22Rv1 (cell line): Measurements from ENCODE around the gene ZIC2.

ENCODE experiments used
- ZFX ChIP-seq: fragments of 450-650 bp; IDR thresholded peaks from 2 replicates; pipeline ENCODE4 v1.6.1; 2017; ENCODE audit warnings: antibody characterized with exemption, borderline replicate concordance
- TF ChIP-seq, protein P1 (sequence below): fragments of 450-650 bp; IDR thresholded peaks from 2 replicates; pipeline ENCODE4 v1.5.1; 2017; ENCODE audit warnings: mild to moderate bottlenecking

- TF ChIP-seq, protein P1, sequence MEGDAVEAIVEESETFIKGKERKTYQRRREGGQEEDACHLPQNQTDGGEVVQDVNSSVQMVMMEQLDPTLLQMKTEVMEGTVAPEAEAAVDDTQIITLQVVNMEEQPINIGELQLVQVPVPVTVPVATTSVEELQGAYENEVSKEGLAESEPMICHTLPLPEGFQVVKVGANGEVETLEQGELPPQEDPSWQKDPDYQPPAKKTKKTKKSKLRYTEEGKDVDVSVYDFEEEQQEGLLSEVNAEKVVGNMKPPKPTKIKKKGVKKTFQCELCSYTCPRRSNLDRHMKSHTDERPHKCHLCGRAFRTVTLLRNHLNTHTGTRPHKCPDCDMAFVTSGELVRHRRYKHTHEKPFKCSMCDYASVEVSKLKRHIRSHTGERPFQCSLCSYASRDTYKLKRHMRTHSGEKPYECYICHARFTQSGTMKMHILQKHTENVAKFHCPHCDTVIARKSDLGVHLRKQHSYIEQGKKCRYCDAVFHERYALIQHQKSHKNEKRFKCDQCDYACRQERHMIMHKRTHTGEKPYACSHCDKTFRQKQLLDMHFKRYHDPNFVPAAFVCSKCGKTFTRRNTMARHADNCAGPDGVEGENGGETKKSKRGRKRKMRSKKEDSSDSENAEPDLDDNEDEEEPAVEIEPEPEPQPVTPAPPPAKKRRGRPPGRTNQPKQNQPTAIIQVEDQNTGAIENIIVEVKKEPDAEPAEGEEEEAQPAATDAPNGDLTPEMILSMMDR = no peak
- TF ChIP-seq ZFX = no peak
Observed at GRCh38 chr13:99969453-99969918, 12.1 kb upstream of the ZIC2 start.
